Naive B cell (primary cell): ENCODE data around the gene ALOX15B. TPM values are rescaled to one million over a fixed set of nuclear protein-coding genes. Genes with fewer than 3 reads are reported as not detected.
"Not testable (repeated sequence)": the region's sequence is repeated elsewhere in the genome, so short reads cannot be mapped to it uniquely, and the experiment has no call there.

ENCODE experiments used
- ATAC-seq, 2 donors: fragments of 150-1000 bp; cut with Tn5 transposase; 2 replicates each; pipeline ENCODE4 v1.10.0; 2021; ENCODE audit warnings: low read depth in 2 of 2, mild to moderate bottlenecking in 2 of 2, moderate library complexity in 2 of 2
- DNase-seq: peaks from one replicate; pipeline ENCODE4 v3.0.0; 2022
- H3K27ac Mint-ChIP-seq, 6 donors: one replicate each; pipeline ENCODE4 v1.8.0; 2020 to 2022; ENCODE audit warnings: mild to moderate bottlenecking in 6 of 6, mixed read lengths in 6 of 6, moderate library complexity in 5 of 6, inconsistent platforms in 2 of 6
- H3K27me3 Mint-ChIP-seq, 3 donors: one replicate each; pipeline ENCODE4 v1.8.0; 2021 to 2022; ENCODE audit warnings: mixed read lengths in 3 of 3, mild to moderate bottlenecking in 1 of 3
- H3K36me3 Mint-ChIP-seq, 2 donors: one replicate each; pipeline ENCODE4 v1.8.0; 2020 to 2022; ENCODE audit warnings: mixed read lengths in 2 of 2, inconsistent platforms in 1 of 2, mild to moderate bottlenecking in 1 of 2
- H3K4me1 Mint-ChIP-seq, 3 donors: one replicate each; pipeline ENCODE4 v1.8.0; 2020 to 2022; ENCODE audit warnings: mixed read lengths in 3 of 3, inconsistent platforms in 1 of 3, mild to moderate bottlenecking in 1 of 3, moderate library complexity in 1 of 3
- H3K4me3 Mint-ChIP-seq, 8 donors: one replicate each; pipeline ENCODE4 v1.8.0; 2020 to 2022; ENCODE audit warnings: mild to moderate bottlenecking in 8 of 8, mixed read lengths in 8 of 8, moderate library complexity in 8 of 8, inconsistent platforms in 2 of 8
- H3K9me3 Mint-ChIP-seq, 7 donors: one replicate each; pipeline ENCODE4 v1.8.0; 2020 to 2022; ENCODE audit warnings: mixed read lengths in 7 of 7, mild to moderate bottlenecking in 5 of 7, inconsistent platforms in 2 of 7, moderate library complexity in 1 of 7
- polyA plus RNA-seq, 6 donors: library from polyadenylated mRNA; unstranded; fragments of 300-500 nt; fragmentation: Illumina TruSeq; gene quantifications; one replicate each; pipeline ENCODE4 v1.2.3, GENCODE V29; 2021; ENCODE audit warnings: low read depth in 6 of 6

ALOX15B gene
- polyA plus RNA-seq, 6 donors from 2014 or later, result not detected

GRCh38 chr17:8075081-8075480 is 36.2 kb downstream of the ALOX15B start:
- no peaks in the 10 kb centered on the region for H3K36me3 Mint-ChIP-seq
- H3K27ac Mint-ChIP-seq, result peak overlapping the region in 4 of 6 donors; percentile 29 to 96 (median 94)
- H3K4me1 Mint-ChIP-seq, result peaks cover 35 to 46% (median 36%) of the 10 kb centered on the region in 3 donors
- ATAC-seq (no peak), DNase-seq (no peak)
- H3K9me3 Mint-ChIP-seq, result peaks cover 0 to 2% (median 0%) of the 10 kb centered on the region in 7 donors
- H3K27me3 Mint-ChIP-seq, result peaks cover 28 to 72% (median 57%) of the 10 kb centered on the region in 3 donors
- H3K4me3 Mint-ChIP-seq, result peak overlapping the region in 1 of 8 donors; percentile 16

- Mint-ChIP-seq H3K27ac (peak overlapping the region in 2 of 6 donors; percentile 70 to 96), H3K4me3 (peak overlapping the region in 2 of 8 donors; percentile 9 to 59), H3K4me1 (peaks cover 37 to 51% (median 40%) of the 10 kb centered on the region in 3 donors), H3K27me3 (peaks cover 27 to 67% (median 51%) of the 10 kb centered on the region in 3 donors), H3K9me3 (peaks cover 0 to 2% (median 0%) of the 10 kb centered on the region in 7 donors), H3K36me3 (no peaks in the 10 kb centered on the region)
- ATAC-seq (no peak), DNase-seq (no peak)
Measured at GRCh38 chr17:8075574-8076342, 36.9 kb downstream of the ALOX15B start.

GRCh38 chr17:8076502-8077266 is 37.8 kb downstream of the ALOX15B start:
- DNase-seq (no peak), ATAC-seq (no peak)
- Mint-ChIP-seq H3K4me1 (peaks cover 40 to 50% (median 42%) of the 10 kb centered on the region in 3 donors), H3K9me3 (peaks cover 0 to 2% (median 0%) of the 10 kb centered on the region in 7 donors), H3K36me3 (no peaks in the 10 kb centered on the region), H3K27me3 (peaks cover 23 to 58% (median 44%) of the 10 kb centered on the region in 3 donors), H3K27ac (peak overlapping the region in 3 of 6 donors; percentile 33 to 73 (median 59)), H3K4me3 (peak overlapping the region in 2 of 8 donors; percentile 7 to 20)

- not testable (repeated sequence) for ATAC-seq
Measured at GRCh38 chr17:8077939-8078338, 39.1 kb downstream of the ALOX15B start.

GRCh38 chr17:8079291-8080207 is 40.7 kb downstream of the ALOX15B start:
- peak; percentile 80 to 82 for ATAC-seq
- H3K36me3 Mint-ChIP-seq, result no peaks in the 10 kb centered on the region

More at GRCh38 chr17:8077939-8078338, 39.1 kb downstream of the ALOX15B start:
- Mint-ChIP-seq H3K4me3 (peak overlapping the region in 3 of 8 donors; percentile 52 to 59 (median 56)), H3K27ac (peak overlapping the region in 2 of 6 donors; percentile 11 to 78), H3K4me1 (peaks cover 34 to 40% (median 37%) of the 10 kb centered on the region in 3 donors), H3K27me3 (peaks cover 18 to 45% (median 31%) of the 10 kb centered on the region in 3 donors)
- H3K36me3 Mint-ChIP-seq, DNase-seq, H3K9me3 Mint-ChIP-seq: not testable (repeated sequence)

GRCh38 chr17:8080208-8080798 is 41.4 kb downstream of the ALOX15B start:
- Mint-ChIP-seq H3K36me3 (no peaks in the 10 kb centered on the region), H3K27ac (peak overlapping the region in 4 of 6 donors; percentile 9 to 96 (median 85)), H3K9me3 (no peaks in the 10 kb centered on the region), H3K4me1 (peaks cover 13 to 18% (median 18%) of the 10 kb centered on the region in 3 donors), H3K27me3 (peaks cover 4 to 27% (median 8%) of the 10 kb centered on the region in 3 donors), H3K4me3 (peak overlapping the region; percentile 88 to 95 (median 90))
- DNase-seq, result no peak
- no peak for ATAC-seq

More at GRCh38 chr17:8079291-8080207, 40.7 kb downstream of the ALOX15B start:
- peak; percentile 80 for DNase-seq
- H3K9me3 Mint-ChIP-seq, result no peaks in the 10 kb centered on the region
- H3K4me1 Mint-ChIP-seq, result peaks cover 18 to 24% (median 21%) of the 10 kb centered on the region in 3 donors
- H3K27me3 Mint-ChIP-seq, result peaks cover 8 to 33% (median 15%) of the 10 kb centered on the region in 3 donors
- H3K4me3 Mint-ChIP-seq, result peak overlapping the region; percentile 88 to 95 (median 90)
- peak overlapping the region; percentile 72 to 96 (median 90) for H3K27ac Mint-ChIP-seq

GRCh38 chr17:8080799-8081219 is 42.0 kb downstream of the ALOX15B start:
- no peak for ATAC-seq
- H3K27me3 Mint-ChIP-seq, result peaks cover 2 to 27% (median 4%) of the 10 kb centered on the region in 3 donors
- DNase-seq, result no peak
- H3K4me3 Mint-ChIP-seq, result peak overlapping the region in 7 of 8 donors; percentile 15 to 95 (median 88)
- peaks cover 13 to 18% (median 18%) of the 10 kb centered on the region in 3 donors for H3K4me1 Mint-ChIP-seq
- no peaks in the 10 kb centered on the region for H3K9me3 Mint-ChIP-seq
- H3K27ac Mint-ChIP-seq, result no peak overlapping the region
- H3K36me3 Mint-ChIP-seq, result no peaks in the 10 kb centered on the region

- Mint-ChIP-seq H3K27ac (peak overlapping the region in 1 of 6 donors; percentile 24), H3K4me3 (peak overlapping the region in 3 of 8 donors; percentile 11 to 88 (median 70)), H3K4me1 (peaks cover 17 to 20% (median 18%) of the 10 kb centered on the region in 3 donors), H3K9me3 (no peaks in the 10 kb centered on the region), H3K36me3 (no peaks in the 10 kb centered on the region), H3K27me3 (peaks cover 4 to 27% (median 6%) of the 10 kb centered on the region in 3 donors)
- ATAC-seq, result no peak
- no peak for DNase-seq
Measured at GRCh38 chr17:8081876-8082275, 43.0 kb downstream of the ALOX15B start.

GRCh38 chr17:8082292-8082691 is 43.4 kb downstream of the ALOX15B start:
- ATAC-seq (no peak), DNase-seq (no peak)
- H3K4me3 Mint-ChIP-seq, result peak overlapping the region in 1 of 8 donors; percentile 88
- no peaks in the 10 kb centered on the region for H3K9me3 Mint-ChIP-seq
- H3K27ac Mint-ChIP-seq, result no peak overlapping the region
- peaks cover 17 to 20% (median 18%) of the 10 kb centered on the region in 3 donors for H3K4me1 Mint-ChIP-seq
- H3K27me3 Mint-ChIP-seq, result peaks cover 4 to 28% (median 10%) of the 10 kb centered on the region in 3 donors
- no peaks in the 10 kb centered on the region for H3K36me3 Mint-ChIP-seq

GRCh38 chr17:8084250-8084649 is 45.4 kb downstream of the ALOX15B start:
- no peaks in the 10 kb centered on the region for H3K9me3 Mint-ChIP-seq
- ATAC-seq (no peak), DNase-seq (no peak)
- no peak overlapping the region for H3K4me3 Mint-ChIP-seq
- H3K36me3 Mint-ChIP-seq, result no peaks in the 10 kb centered on the region
- H3K4me1 Mint-ChIP-seq, result peaks cover 20 to 25% (median 22%) of the 10 kb centered on the region in 3 donors
- H3K27ac Mint-ChIP-seq, result peak overlapping the region in 1 of 6 donors; percentile 37
- H3K27me3 Mint-ChIP-seq, result peaks cover 4 to 33% (median 10%) of the 10 kb centered on the region in 3 donors

GRCh38 chr17:8087075-8087951 is 48.5 kb downstream of the ALOX15B start, which contains the start of gene ALOX12B:
TSS of gene ALOX12B (minus strand) at chr17:8087716. CDS start at chr17:8087442, 274 bp downstream.
- Mint-ChIP-seq H3K27ac (peak within 1 kb of the TSS in 1 of 6 donors; percentile 63), H3K36me3 (no peaks in the 10 kb centered on the region), H3K4me1 (peaks cover 30 to 40% (median 33%) of the 10 kb centered on the region in 3 donors), H3K4me3 (peak within 1 kb of the TSS in 1 of 8 donors; percentile 65), H3K9me3 (no peaks in the 10 kb centered on the region), H3K27me3 (peaks cover 0 to 34% (median 10%) of the 10 kb centered on the region in 3 donors)
- DNase-seq (no peak), ATAC-seq (no peak)
